Skeletal muscle cell (primary cell): ENCODE results near the gene TARDBP.
"Not testable (repeated sequence)": the region's sequence is repeated elsewhere in the genome, so short reads cannot be mapped to it uniquely, and the experiment has no call there.

ENCODE experiments used
- DNase-seq: peaks from one replicate; pipeline ENCODE4 v3.0.0-alpha.2; 2010; ENCODE audit warnings: low read depth
- H3K4me3 ChIP-seq: 2 replicates; pipeline ENCODE4 v1.5.1; 2011; ENCODE audit warnings: low read depth, mild to moderate bottlenecking, control low read depth, low read length, moderate library complexity

The TARDBP gene

GRCh38 chr1:10990828-10991227 lies 21.6 kb upstream of the TARDBP start:
- DNase-seq: no peak
- H3K4me3 ChIP-seq: no peak overlapping the region

- not testable (repeated sequence) for H3K4me3 ChIP-seq, DNase-seq
Observed at GRCh38 chr1:10992004-10992403, 20.4 kb upstream of the TARDBP start.

DNA sequence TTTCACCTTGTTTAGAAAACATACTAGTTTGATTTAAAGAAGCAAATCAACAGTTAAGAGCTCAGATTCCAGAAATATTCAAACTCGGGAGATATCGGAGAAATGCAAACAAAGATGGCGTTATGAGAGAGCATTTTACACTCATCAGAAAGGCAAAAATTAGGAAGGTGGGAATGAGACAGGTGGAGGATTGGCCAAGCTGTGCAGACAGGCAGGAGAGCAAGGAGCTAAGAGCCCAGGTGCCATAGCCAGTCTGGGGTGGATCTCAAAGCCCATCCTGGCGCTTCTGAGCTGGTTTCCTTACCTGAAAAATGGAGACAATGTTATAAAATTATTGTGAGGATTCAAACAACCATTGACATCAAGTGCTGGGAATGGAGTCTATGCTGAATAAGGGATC lies 19.6 kb upstream of the TARDBP start:
- no peak overlapping the region for H3K4me3 ChIP-seq
- no peak for DNase-seq

GRCh38 chr1:10996100-10996499 lies 16.4 kb upstream of the TARDBP start:
- no peak for DNase-seq
- no peak overlapping the region for H3K4me3 ChIP-seq

DNA sequence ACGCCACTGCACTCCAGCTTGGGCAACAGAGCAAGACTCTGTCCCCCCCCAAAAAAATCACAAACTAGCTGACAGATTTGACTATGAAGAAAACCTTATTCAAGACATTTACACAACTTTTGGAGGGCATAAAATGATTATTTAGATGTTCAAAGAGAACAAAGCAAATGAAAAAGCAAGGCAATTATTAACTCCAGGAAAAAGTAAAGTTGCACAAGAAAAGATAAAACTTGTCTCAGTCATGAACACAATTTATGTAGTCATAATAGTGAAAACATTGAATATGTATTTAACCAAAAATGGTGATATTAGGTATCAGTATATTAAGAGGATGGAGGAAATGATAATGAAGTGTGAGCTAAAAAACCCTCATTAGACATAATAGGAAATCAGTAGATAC lies 11.9 kb upstream of the TARDBP start:
- DNase-seq: no peak

DNA sequence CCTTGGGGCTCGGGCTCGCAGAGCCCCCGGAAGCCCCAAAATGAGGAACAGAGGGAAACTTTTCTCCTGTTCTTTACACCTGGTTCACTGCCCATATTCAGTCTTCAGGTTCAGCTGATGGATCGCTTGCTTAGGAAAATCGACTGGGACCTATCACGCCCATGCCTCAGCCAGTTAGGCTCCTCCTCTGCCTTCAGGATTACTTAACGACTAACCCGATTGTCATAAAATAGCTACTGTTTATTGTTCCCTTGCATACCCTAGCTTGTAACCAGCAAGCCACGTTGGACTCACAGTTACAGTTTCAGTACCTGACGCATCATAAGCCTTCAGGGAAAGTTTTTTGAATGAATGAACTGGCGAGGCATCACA lies 692 bp downstream of the TARDBP start:
- H3K4me3 ChIP-seq: peak overlapping the region; percentile 89

More for the DNA sequence above, 11.9 kb upstream of the TARDBP start:
- no peak overlapping the region for H3K4me3 ChIP-seq

DNA sequence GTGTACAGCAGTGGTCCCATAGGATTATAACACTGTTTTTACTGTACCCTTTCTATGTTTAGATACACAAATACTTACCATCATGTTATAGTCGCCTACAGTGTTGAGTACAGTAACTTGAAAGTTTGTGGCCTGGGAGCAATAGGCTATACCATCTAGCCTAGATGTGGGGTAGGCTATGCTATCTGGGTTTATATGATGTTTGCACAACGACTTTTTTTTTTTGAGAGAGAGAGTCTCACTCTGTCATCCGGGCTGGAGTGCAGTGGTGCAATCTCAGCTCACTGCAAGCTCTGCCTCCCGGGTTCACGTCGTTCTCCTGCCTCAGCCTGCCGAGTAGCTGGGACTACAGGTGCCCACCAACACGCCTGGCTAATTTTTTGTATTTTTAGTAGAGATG lies 6.9 kb downstream of the TARDBP start:
- H3K4me3 ChIP-seq, DNase-seq: not testable (repeated sequence)

More for the DNA sequence above, 692 bp downstream of the TARDBP start:
- no peak for DNase-seq

- no peak for DNase-seq
- H3K4me3 ChIP-seq: no peak overlapping the region
Observed at GRCh38 chr1:11019971-11020370, 7.5 kb downstream of the TARDBP start.

DNA sequence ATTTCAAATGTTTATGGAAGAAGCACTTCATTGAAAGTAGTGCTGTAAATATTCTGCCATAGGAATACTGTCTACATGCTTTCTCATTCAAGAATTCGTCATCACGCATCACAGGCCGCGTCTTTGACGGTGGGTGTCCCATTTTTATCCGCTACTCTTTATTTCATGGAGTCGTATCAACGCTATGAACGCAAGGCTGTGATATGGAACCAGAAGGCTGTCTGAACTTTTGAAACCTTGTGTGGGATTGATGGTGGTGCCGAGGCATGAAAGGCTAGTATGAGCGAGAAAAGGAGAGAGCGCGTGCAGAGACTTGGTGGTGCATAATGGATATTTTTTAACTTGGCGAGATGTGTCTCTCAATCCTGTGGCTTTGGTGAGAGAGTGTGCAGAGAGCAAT lies 10.7 kb downstream of the TARDBP start:
- H3K4me3 ChIP-seq: no peak overlapping the region
- DNase-seq: no peak

GRCh38 chr1:11024154-11024873 lies 11.9 kb downstream of the TARDBP start:
- no peak overlapping the region for H3K4me3 ChIP-seq
- no peak for DNase-seq

DNA sequence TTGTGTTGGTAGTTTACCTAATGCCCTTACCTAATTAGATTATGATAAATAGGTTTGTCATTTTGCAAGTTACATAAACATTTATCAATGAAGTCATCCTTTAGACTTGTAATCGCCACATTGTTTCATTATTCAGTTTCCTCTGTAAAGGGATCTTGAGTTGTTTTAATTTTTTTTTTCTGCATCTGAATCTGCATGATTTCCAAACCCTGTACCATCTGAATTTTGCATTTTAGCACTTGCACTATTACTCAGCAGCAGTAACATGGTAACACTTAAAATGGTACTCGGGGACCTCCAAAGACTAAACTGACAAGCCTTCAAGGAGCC lies 12.4 kb downstream of the TARDBP start:
- no peak for DNase-seq
- H3K4me3 ChIP-seq: no peak overlapping the region

DNA sequence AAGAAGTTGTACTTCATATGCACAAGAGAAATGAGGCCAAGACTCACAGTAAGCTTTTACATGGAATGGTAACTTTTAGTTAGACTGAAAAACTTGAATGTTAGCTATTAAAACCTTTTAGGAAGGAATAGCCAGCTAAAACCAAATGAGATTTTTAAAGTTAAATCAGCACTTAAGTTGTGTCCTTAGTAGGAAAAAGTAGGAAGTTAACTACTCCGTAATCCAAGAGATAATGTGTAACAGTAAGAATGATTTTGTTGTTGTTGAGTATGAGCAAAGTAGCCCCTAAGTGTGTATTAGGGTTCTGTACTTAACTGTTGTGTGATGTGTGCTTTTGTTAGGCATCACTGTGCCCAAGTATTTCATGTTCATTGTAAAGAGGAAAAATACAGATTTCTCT lies 13.2 kb downstream of the TARDBP start:
- no peak for DNase-seq
- H3K4me3 ChIP-seq: no peak overlapping the region

- DNase-seq: no peak
- no peak overlapping the region for H3K4me3 ChIP-seq
Observed at GRCh38 chr1:11026052-11026451, 13.6 kb downstream of the TARDBP start.

DNA sequence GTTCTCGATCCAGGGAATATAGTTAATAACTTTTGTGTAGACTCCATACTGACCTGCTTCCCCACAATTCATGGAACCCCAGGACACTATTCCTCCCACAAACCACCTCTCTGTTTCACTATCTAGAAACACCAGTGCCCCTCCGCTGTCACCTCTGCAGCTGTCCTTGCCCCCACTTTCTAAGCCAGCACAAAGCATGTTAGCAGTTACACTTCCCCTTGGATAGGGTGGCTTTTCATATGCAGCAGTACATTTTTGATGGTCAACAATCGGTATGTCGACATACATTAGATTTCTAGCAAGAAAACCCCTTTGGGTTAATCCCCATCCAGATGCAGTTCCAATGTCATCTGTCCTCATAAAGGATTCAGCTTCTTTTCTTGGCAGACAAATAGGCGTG lies 14.4 kb downstream of the TARDBP start:
- no peak for DNase-seq
- H3K4me3 ChIP-seq: no peak overlapping the region

GRCh38 chr1:11027316-11027715 lies 14.9 kb downstream of the TARDBP start:
- no peak for DNase-seq
- H3K4me3 ChIP-seq: no peak overlapping the region

DNA sequence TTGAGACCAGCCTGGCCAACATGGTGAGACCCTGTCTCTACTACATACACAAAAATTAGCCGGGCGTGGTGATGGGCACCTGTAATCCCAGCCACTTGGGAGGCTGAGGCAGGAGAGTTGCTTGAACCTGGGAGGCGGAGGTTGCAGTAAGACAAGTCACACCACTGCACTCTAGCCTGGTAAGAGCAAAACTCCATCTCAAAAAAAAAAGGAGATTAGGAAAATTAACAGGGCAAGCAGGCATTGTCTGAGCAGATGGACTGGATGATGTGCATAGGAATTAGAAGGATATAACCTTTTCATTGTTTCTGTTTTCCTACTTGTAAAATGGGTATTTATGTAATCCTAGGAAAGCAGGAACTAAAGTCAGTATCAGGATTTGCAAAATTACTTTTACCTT lies 15.6 kb downstream of the TARDBP start:
- no peak for DNase-seq

DNA sequence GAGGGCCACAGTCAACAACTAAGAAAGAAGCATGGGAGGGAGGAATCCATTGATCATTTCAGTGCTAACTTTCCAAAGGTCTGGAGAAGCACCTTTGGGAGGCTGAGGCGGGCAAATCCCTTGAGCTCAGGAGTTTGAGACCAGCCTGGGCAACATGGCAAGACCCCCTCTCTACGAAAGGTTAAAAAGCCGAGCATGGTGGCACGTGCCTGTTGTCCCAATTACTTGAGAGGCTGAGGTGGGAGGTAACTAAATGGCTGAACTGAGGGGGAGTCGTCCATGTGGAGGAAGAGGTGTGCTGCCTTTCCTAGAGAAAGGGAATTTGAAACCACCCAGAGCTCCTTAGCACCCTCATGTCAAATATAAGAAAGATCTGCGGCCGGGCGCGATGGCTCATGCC lies 18.4 kb downstream of the TARDBP start:
- no peak overlapping the region for H3K4me3 ChIP-seq
- no peak for DNase-seq

More for the DNA sequence above, 15.6 kb downstream of the TARDBP start:
- no peak overlapping the region for H3K4me3 ChIP-seq

- no peak overlapping the region for H3K4me3 ChIP-seq
- no peak for DNase-seq
Observed at GRCh38 chr1:11031624-11032262, 19.3 kb downstream of the TARDBP start.

GRCh38 chr1:11037019-11037739 lies 24.7 kb downstream of the TARDBP start:
- not testable (repeated sequence) for DNase-seq, H3K4me3 ChIP-seq

DNA sequence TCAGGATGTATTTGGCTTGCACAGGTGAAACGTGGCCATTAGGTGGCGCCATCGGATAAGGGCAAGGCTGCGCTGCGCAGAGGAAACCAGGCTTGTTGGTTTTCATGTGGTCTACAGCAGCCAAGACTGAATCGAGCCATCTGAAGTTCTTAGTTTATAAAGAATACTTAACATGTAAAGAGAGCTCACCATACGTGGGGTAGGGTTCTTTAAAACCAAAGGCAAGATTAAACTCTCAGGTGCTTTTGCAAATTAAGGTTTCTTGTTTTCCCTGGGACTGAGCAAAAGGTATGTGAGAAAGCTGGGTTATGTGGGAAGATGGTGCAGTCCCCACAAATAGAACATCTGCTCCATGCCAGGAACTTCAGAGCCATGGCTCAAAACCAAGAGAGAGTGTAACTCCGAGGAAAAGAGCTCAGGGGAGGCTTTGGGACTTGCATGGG lies 25.3 kb downstream of the TARDBP start:
- peak; percentile 41 for DNase-seq
- H3K4me3 ChIP-seq: no peak overlapping the region
